ES-I3 (cell line): ENCODE results near the gene MARS1.

Experiments
- H3K36me3 ChIP-seq: 2 replicates; pipeline ENCODE4 v1.6.1; 2013; ENCODE audit warnings: mild to moderate bottlenecking, low read length, control low read depth, moderate library complexity; ENCODE audit not compliant: insufficient read depth
- H3K4me1 ChIP-seq: 2 replicates; pipeline ENCODE4 v1.6.1; 2013; ENCODE audit warnings: mild to moderate bottlenecking, control low read depth, low read length; ENCODE audit not compliant: insufficient read depth
- H3K9ac ChIP-seq: 2 replicates; pipeline ENCODE4 v1.6.1; 2013; ENCODE audit warnings: low read depth, mild to moderate bottlenecking, low read length, moderate library complexity
- H3K9me3 ChIP-seq: 2 replicates; pipeline ENCODE4 v1.6.1; 2013; ENCODE audit warnings: mild to moderate bottlenecking, low read length, moderate library complexity; ENCODE audit not compliant: control insufficient read depth, insufficient read depth

Gene MARS1

DNA sequence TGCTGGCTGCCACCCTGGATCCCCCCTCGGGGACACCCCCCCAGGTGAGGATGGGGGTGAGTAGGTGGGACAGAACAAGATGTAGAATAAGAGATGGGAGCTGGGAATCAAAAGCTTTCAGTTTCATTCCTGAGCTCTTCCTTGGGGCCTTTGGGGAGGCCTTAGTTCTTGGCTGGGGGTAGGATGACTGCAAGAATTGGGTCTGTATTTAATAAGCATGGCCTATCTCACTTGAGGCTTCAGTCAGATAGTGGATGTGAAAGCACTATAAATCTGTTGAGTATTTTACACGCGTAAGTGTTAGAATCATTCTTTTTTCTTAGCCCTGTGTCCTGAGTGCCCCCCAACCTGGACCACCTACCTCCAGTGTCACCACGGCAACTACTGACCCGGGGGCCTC lies 39.3 kb downstream of the MARS1 start:
- Histone ChIP-seq H3K9ac (no peak overlapping the region), H3K4me1 (no peaks in the 10 kb centered on the region; the same call in 1 of the 2 replicates), H3K9me3 (no peaks in the 10 kb centered on the region), H3K36me3 (peaks cover 13% of the 10 kb centered on the region; the same call in 1 of the 2 replicates)

DNA sequence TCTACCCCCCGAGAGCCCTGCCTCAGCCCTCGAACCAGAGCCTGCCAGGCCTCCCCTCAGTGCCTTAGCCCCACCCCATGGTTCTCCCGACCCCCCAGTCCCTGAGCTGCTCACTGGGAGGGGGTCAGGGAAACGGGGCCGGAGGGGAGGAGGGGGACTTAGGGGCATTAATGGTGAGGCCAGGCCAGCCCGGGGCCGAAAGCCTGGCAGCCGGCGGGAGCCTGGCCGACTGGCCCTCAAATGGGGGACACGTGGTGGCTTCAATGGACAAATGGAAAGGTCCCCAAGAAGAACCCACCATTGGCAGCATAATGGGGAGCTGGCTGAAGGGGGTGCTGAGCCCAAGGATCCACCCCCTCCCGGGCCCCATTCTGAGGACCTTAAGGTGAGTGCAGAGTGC lies 40.3 kb downstream of the MARS1 start:
- Histone ChIP-seq H3K4me1 (no peaks in the 10 kb centered on the region; the same call in 1 of the 2 replicates), H3K9ac (no peak overlapping the region), H3K9me3 (no peaks in the 10 kb centered on the region), H3K36me3 (peaks cover 17% of the 10 kb centered on the region; the same call in 1 of the 2 replicates)

DNA sequence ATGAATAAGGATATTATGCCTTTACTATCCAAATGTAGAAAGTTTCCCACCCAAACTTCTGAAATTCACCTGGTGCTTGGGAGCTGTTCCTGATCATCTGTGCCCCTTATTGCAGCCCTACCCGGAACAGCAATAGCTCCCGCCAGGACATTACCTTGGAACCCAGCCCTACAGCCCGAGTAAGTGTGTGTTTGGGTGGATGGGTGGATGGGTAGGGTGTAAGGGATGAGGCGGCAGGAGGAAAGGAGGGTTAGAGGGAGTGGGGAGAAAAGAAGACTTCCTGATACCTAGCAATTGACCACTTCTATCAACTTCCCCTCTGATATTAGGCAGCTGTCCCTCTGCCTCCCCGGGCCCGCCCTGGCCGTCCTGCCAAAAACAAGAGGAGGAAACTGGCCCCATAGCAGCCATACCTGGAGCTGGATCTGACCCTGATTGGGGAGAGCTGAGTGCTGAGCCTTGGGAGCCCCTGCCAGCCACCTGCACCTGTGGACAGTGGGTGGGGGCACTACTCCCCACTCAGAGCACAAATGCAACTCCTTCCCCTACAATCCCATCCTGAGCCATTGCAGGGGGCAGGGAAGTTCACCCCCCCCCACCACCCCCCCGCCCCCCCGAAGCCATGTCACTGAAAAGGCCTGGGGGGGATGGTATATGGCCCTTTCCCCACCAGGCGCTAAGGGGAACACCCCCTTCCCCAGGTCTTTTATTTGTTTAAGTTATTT lies 41.1 kb downstream of the MARS1 start:
- peaks cover 18% of the 10 kb centered on the region; the same call in 1 of the 2 replicates for H3K36me3 ChIP-seq
- no peak overlapping the region for H3K9ac ChIP-seq
- no peaks in the 10 kb centered on the region for H3K9me3 ChIP-seq
- H3K4me1 ChIP-seq: no peaks in the 10 kb centered on the region; the same call in 1 of the 2 replicates

DNA sequence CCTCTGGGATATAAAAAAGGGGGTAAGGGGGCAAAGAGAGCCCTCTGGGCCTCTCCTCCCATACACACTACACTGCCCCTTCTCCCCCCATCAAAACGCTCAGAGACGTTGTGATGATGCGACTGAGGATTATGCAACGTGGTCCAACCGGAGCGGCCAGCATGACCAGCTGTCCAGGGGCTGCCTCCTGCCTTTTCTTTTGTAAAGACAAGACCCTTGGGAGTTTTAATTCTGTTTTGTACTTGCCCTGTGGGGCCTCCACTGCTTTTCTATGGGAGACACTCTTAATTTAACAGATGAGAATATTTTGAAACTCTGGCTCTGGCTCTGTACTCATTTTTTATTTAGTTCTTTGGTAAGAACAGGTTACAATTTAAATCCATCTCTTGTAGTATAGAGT lies 42.0 kb downstream of the MARS1 start:
- no peaks in the 10 kb centered on the region for H3K9me3 ChIP-seq
- peaks cover 18% of the 10 kb centered on the region; the same call in 1 of the 2 replicates for H3K36me3 ChIP-seq
- H3K9ac ChIP-seq: no peak overlapping the region
- H3K4me1 ChIP-seq: no peaks in the 10 kb centered on the region

DNA sequence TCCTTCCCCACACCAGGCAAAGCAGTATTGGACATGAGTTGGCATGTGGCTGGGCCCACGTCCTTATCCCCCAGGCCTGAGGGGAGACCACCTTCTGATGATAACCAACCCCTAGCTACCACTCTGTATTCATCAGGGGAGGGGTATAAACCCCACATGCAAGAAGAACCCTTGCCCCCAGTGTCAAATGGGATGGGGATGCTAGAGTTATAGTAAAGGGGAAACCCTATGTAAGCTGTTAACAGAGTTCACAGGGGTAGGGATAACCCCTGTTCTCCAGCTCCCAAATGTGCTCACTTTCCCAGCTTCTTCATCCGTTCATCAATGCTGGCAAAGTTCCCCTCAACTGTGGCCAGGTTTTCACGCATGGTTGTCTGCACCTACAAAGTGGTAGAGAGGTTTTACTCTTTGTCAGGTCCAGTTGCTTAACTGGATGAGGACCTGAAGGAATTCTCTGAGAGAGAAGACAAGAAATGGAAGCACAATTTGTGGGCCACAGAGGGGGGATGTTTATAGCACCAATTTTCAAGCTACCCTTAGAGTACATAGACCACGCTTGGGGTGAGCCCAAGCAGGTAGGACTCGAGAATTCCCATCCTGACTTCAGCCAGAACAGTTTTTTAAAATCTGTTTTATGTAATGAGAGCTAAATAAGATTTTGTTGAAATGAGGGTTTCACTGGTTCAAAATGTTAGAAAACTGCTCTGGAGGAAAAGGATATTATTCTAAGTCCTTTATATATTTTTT lies 42.7 kb downstream of the MARS1 start:
- Histone ChIP-seq H3K4me1 (no peaks in the 10 kb centered on the region), H3K9ac (no peak overlapping the region), H3K9me3 (no peaks in the 10 kb centered on the region), H3K36me3 (peaks cover 24% of the 10 kb centered on the region; the same call in 1 of the 2 replicates)

DNA sequence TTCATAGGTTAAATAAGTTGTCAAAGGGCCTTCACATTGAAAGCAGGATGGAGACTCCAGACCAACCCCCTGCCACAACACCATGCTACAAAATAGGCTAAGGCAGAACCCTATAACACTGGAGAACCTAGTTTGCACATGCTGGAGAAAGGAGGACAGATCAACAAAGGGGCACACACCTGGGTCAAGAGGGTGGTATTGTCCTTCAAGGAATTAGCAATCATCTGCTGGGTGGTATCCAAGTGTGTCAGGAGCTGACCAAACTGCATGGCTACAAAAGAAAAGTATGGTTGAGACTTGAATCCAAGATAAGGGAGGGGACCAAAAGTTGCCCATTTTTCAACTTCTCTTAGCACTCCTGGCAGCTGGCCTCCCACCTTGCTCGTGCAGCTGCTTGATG lies 44.0 kb downstream of the MARS1 start:
- Histone ChIP-seq H3K4me1 (no peaks in the 10 kb centered on the region), H3K36me3 (peaks cover 25% of the 10 kb centered on the region; the same call in 1 of the 2 replicates), H3K9ac (no peak overlapping the region), H3K9me3 (no peaks in the 10 kb centered on the region)

DNA sequence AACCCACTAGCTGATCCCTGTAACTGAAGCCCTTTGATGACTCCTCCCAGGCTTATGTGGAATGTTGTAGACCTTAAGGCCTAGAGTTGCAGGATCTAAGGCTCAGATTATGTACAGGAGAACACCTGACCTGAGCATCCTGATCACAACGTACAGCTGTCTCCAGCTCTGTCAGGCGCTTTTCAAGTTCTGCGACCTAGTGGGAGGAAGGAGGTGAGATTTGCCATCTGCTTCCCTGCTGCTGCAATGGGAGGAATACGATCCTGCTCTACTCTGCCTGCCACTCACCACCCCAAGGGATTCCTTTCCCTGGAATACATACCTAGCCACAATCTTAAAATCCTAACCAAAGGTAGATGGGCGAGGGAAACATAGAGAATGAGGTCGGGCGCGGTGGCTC lies 45.2 kb downstream of the MARS1 start:
- no peaks in the 10 kb centered on the region for H3K9me3 ChIP-seq
- H3K36me3 ChIP-seq: peaks cover 23% of the 10 kb centered on the region; the same call in 1 of the 2 replicates
- no peaks in the 10 kb centered on the region for H3K4me1 ChIP-seq
- no peak overlapping the region for H3K9ac ChIP-seq

DNA sequence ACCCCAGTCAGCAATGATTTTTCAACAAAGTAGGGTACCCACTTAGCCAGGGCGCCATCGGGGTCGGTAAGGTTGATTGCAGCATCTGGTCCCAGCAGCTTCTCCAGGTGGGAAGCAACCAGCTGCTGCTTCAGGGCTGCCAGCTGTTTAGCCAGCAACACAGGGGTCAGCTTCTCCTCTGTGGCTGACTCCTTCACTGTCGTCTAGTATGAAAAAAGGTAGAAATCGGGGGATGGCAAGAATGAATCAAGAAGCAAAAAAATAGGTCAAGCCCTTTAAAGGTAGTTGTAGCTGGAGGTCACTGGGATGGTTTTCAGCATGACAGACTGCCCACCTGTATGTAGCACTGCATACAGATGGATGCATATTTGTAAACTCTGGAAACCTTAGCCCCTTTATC lies 46.4 kb downstream of the MARS1 start:
- Histone ChIP-seq H3K36me3 (peaks cover 28% of the 10 kb centered on the region; the same call in 1 of the 2 replicates), H3K9me3 (no peaks in the 10 kb centered on the region), H3K9ac (no peak overlapping the region), H3K4me1 (no peaks in the 10 kb centered on the region)

DNA sequence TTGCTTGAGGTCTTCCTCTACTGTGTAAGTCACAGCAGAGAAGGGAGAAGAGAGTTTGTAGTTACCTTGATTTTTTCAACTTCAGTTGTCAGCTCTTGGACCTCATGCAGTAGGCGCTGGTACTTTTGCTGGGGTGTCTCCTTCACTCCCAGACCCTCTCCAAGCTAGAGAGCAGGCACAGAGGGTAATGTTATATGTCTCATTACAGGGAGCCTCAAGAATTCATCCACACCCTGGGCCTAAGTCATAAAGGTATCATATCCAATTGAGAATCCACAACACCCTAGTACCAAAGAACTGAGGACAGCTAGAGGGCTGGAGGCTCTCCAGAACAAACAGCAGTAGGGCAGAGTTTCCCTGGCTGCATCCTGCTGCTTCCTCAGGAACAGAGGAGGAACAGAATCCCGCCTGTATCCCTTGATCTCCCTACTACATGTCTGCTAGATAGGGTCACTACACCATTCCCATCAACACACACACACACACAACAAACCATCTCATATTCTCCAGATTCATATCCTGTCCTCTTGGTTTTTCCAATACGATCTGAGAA lies 47.2 kb downstream of the MARS1 start:
- no peaks in the 10 kb centered on the region for H3K9me3 ChIP-seq
- no peaks in the 10 kb centered on the region for H3K4me1 ChIP-seq
- H3K36me3 ChIP-seq: peaks cover 27% of the 10 kb centered on the region; the same call in 1 of the 2 replicates
- no peak overlapping the region for H3K9ac ChIP-seq

DNA sequence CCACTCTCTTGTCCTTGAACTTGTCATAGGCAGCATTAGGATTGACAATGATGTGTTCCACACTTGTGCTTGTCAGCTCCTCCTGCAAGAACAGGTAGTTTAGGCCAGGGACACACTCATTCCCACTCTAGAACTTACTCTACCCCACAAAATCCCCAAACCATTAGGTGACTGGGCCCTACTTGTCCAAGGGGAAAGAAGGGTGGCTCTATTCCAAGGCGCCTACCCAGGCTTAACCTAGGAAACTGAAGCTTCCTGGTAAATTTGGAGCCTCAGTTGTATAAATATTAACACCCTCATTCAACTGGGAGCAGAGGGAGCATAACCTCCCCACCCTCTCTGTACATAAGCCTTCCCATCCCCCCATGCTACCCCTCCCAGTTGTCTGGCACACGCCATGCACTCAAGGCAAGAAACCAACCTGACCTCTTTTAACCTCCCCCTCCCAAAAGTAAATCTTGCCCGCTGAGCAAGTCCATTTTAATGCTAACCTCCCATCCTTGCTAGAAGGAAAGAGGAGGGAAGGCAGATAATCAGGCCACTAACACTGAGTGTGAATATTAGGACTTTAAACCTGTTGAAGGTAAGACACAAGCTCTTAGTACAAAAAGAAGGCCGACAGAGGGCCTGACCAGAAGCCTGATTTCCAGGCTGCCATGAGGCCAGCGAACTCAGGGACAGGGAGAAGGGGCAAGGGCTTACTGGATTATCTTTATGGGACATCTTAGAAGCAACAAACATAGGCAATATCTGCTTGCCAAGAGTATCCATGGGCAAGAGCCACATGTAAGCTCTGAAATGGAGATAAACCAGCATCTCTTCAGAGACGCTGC lies 48.1 kb downstream of the MARS1 start:
- H3K4me1 ChIP-seq: no peaks in the 10 kb centered on the region
- peaks cover 21% of the 10 kb centered on the region; the same call in 1 of the 2 replicates for H3K36me3 ChIP-seq
- H3K9me3 ChIP-seq: no peaks in the 10 kb centered on the region
- no peak overlapping the region for H3K9ac ChIP-seq

DNA sequence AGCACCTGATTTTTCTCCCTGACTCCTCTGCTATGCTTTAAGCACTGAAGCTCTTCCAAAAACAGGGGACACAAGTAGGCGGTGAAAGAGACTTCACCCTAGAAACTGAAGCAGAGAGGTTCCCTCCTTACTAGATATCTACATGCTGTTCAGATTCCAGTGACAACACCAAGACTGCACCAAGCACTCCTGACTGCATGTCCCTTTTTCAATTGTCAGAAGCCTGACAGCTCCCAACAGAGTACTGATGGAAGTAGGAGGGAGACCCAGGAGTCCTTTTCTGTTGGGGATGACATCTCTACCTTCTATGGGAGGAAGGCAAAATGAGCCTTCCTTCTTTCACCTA lies 48.7 kb downstream of the MARS1 start:
- no peaks in the 10 kb centered on the region for H3K9me3 ChIP-seq
- no peak overlapping the region for H3K9ac ChIP-seq
- H3K4me1 ChIP-seq: no peaks in the 10 kb centered on the region
- H3K36me3 ChIP-seq: peaks cover 20% of the 10 kb centered on the region; the same call in 1 of the 2 replicates

DNA sequence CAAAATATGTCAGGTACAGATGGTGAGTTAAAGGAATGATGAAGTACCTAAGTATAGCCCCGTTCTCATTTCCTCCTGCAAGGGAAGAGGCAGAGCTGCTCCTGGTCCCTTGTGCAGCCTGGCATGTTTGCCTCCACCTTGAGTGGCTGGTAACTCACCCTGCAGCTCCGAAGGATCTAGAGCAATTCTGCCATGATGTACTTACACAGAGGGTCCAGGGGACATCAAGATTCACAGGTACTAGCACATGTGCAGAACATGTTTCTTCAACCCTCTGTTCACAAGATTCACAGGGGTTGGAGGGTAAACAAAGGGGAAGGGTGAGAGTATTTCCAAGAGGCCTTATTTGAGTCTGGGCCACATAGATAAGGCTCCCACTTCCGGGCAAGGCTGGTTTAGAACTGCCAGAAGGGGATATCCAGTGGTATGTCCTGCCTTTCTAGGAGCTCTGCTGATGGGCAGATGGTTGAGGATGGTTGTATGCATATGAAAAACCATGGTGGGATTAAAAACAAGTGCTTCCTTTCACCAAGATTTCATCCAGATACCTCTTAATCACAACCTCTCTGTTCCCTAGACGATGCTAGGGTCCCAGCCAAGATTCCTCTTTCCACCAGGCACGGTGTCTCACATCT lies 51.4 kb downstream of the MARS1 start:
- H3K9me3 ChIP-seq: no peaks in the 10 kb centered on the region
- no peak overlapping the region for H3K9ac ChIP-seq
- peaks cover 12% of the 10 kb centered on the region; the same call in 1 of the 2 replicates for H3K36me3 ChIP-seq
- no peaks in the 10 kb centered on the region for H3K4me1 ChIP-seq

DNA sequence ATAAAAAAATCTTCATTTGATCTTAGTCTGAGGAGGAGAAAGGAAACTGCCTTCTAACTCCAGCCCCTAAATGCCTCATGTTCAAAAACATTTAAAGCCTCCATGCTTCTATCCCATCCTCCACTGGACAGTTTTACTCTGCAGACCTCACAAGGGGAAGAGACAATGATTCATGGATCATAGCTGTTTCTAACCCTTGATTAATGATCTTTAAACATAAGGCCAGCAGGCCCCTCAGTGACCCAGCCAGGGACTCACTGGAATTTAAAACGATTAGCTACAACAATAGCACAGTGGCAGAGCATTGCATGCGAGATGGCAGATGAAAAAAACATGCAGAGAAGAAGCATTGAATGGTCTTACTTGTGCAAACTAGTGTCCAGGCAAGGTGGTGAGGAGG lies 53.1 kb downstream of the MARS1 start:
- H3K9me3 ChIP-seq: no peaks in the 10 kb centered on the region
- H3K4me1 ChIP-seq: peaks cover 6% of the 10 kb centered on the region
- no peak overlapping the region for H3K9ac ChIP-seq
- H3K36me3 ChIP-seq: peaks cover 8% of the 10 kb centered on the region; the same call in 1 of the 2 replicates
